HG03108 (cell line): Measurements from ENCODE around the gene CACHD1.

Source experiments
- ATAC-seq: cut with Tn5 transposase; IDR thresholded peaks from one replicate; pipeline ENCODE4 v1.9.1; 2021; ENCODE audit warnings: moderate library complexity; ENCODE audit not compliant: unreplicated experiment

Gene CACHD1

GRCh38 chr1:64545118-64545843, 75.4 kb downstream of the CACHD1 start:
- no peak for ATAC-seq

- no peak for ATAC-seq
Measured at GRCh38 chr1:64546013-64546412, 76.1 kb downstream of the CACHD1 start.

GRCh38 chr1:64549464-64550239, 79.7 kb downstream of the CACHD1 start:
- ATAC-seq: no peak

GRCh38 chr1:64550510-64550909, 80.6 kb downstream of the CACHD1 start:
- ATAC-seq: no peak

GRCh38 chr1:64550946-64551605, 81.1 kb downstream of the CACHD1 start:
- no peak for ATAC-seq

- no peak for ATAC-seq
Measured at GRCh38 chr1:64553285-64553684, 83.4 kb downstream of the CACHD1 start.

- no peak for ATAC-seq
Measured at GRCh38 chr1:64555947-64556346, 86.0 kb downstream of the CACHD1 start.

GRCh38 chr1:64561993-64562392, 92.1 kb downstream of the CACHD1 start:
- no peak for ATAC-seq

GRCh38 chr1:64563958-64564565, 94.1 kb downstream of the CACHD1 start:
- ATAC-seq: no peak

- ATAC-seq: no peak
Measured at GRCh38 chr1:64564891-64565290, 95.0 kb downstream of the CACHD1 start.

- ATAC-seq: no peak
Measured at GRCh38 chr1:64567426-64568170, 97.7 kb downstream of the CACHD1 start.

- ATAC-seq: no peak
Measured at GRCh38 chr1:64568171-64568450, 98.2 kb downstream of the CACHD1 start.

- ATAC-seq: no peak
Measured at GRCh38 chr1:64569411-64569810, 99.5 kb downstream of the CACHD1 start.

- ATAC-seq: no peak
Measured at GRCh38 chr1:64570267-64570855, 100.4 kb downstream of the CACHD1 start.

- no peak for ATAC-seq
Measured at GRCh38 chr1:64572222-64572900, 102.4 kb downstream of the CACHD1 start.

- no peak for ATAC-seq
Measured at GRCh38 chr1:64574301-64574700, 104.4 kb downstream of the CACHD1 start.

GRCh38 chr1:64575881-64576676, 106.2 kb downstream of the CACHD1 start:
- ATAC-seq: no peak

- ATAC-seq: no peak
Measured at GRCh38 chr1:64578270-64578973, 108.5 kb downstream of the CACHD1 start.

GRCh38 chr1:64579767-64580166, 109.8 kb downstream of the CACHD1 start:
- ATAC-seq: no peak
